GM12873 (cell line): Measurements from ENCODE around the gene IGF2.

Experiments
- CTCF ChIP-seq: IDR thresholded peaks from 2 replicates; pipeline ENCODE4 v1.5.1; 2012; ENCODE audit warnings: low read depth, mild to moderate bottlenecking, moderate library complexity, low read length, control low read depth; ENCODE audit not compliant: insufficient read depth; ENCODE audit errors: missing control alignments

Gene IGF2

GRCh38 chr11:2142300-2142759 lies 3.1 kb upstream of the IGF2 start:
- TF ChIP-seq CTCF = no peak

- TF ChIP-seq CTCF = no peak
Observed at GRCh38 chr11:2140411-2141400, 1.5 kb upstream of the IGF2 start.

GRCh38 chr11:2139621-2140337 lies 590 bp upstream of the IGF2 start:
- no peak for TF ChIP-seq CTCF

- TF ChIP-seq CTCF = no peak
Observed at GRCh38 chr11:2138431-2139122, 612 bp downstream of the IGF2 start.

- TF ChIP-seq CTCF = no peak
Observed at GRCh38 chr11:2138068-2138430, 1.1 kb downstream of the IGF2 start.

GRCh38 chr11:2137202-2138067 lies 1.8 kb downstream of the IGF2 start:
- no peak for TF ChIP-seq CTCF

- no peak for TF ChIP-seq CTCF
Observed at GRCh38 chr11:2136952-2137201, 2.3 kb downstream of the IGF2 start.
